BLaER1 treated with 17β-estradiol and CSF1 and Interleukin-3, amounts not matched to agents 10 nM and 100 nM (cell line): Measurements from ENCODE around the gene TMEM126B.
A peak's percentile ranks its signal among the peaks of the same experiment; 100 is the strongest.
"Not testable (repeated sequence)": the region's sequence is repeated elsewhere in the genome, so short reads cannot be mapped to it uniquely, and the experiment has no call there.

Experiments used
- H3K27ac ChIP-seq, 11 experiments: shearing (Covaris generic); formaldehyde crosslinking; 2 replicates each; pipeline ENCODE4 v1.8.1; 2022
- H3K27me3 ChIP-seq, 11 experiments: shearing (Covaris generic); formaldehyde crosslinking; 2 replicates each; pipeline ENCODE4 v1.8.1; 2022
- H3K36me3 ChIP-seq, 11 experiments: shearing (Covaris generic); formaldehyde crosslinking; 2 replicates each; pipeline ENCODE4 v1.8.1; 2022
- H3K4me1 ChIP-seq, 10 experiments: shearing (Covaris generic); formaldehyde crosslinking; 2 replicates each; pipeline ENCODE4 v1.8.1; 2022
- H3K4me2 ChIP-seq, 11 experiments: shearing (Covaris generic); formaldehyde crosslinking; 2 replicates each; pipeline ENCODE4 v1.8.1; 2022
- H3K4me3 ChIP-seq, 10 experiments: shearing (Covaris generic); formaldehyde crosslinking; 2 replicates each; pipeline ENCODE4 v1.8.1; 2022
- H3K9ac ChIP-seq, 11 experiments: shearing (Covaris generic); formaldehyde crosslinking; 2 replicates each; pipeline ENCODE4 v1.8.1; 2022
- H3K9me3 ChIP-seq, 11 experiments: shearing (Covaris generic); formaldehyde crosslinking; replicated peaks in 1 of 11; 2 replicates each; pipeline ENCODE4 v1.8.1; 2022
- H4K20me1 ChIP-seq, 11 experiments: shearing (Covaris generic); formaldehyde crosslinking; 2 replicates each; pipeline ENCODE4 v1.8.1; 2022
- Cebpa-rat ChIP-seq, 11 experiments: shearing (Covaris generic); IDR thresholded peaks; 2 replicates each; pipeline ENCODE4 v1.8.1; 2022

The TMEM126B gene

GRCh38 chr11:85666687-85667086 is 38.3 kb downstream of the TMEM126B start:
- Histone ChIP-seq H3K4me2 (no peak overlapping the region), H3K9ac (no peak overlapping the region), H3K27ac (no peak overlapping the region), H3K4me1 (peaks cover 3 to 16% (median 8%) of the 10 kb centered on the region in 10 experiments; a peak in 16 of 20 replicates), H3K4me3 (no peak overlapping the region), H3K27me3 (no peaks in the 10 kb centered on the region), H3K9me3 (peaks cover 0 to 9% (median 3%) of the 10 kb centered on the region in 11 experiments; a peak in 6 of 22 replicates), H3K36me3 (peaks cover 0 to 18% (median 6%) of the 10 kb centered on the region in 11 experiments; a peak in 8 of 22 replicates), H4K20me1 (peaks cover 23 to 30% (median 24%) of the 10 kb centered on the region in 11 experiments)
- no peak for TF ChIP-seq Cebpa-rat (IDR thresholded peaks at IDR 0.05)

- TF ChIP-seq Cebpa-rat (IDR thresholded peaks at IDR 0.05), result no peak
- Histone ChIP-seq H3K36me3 (peaks cover 0 to 4% (median 0%) of the 10 kb centered on the region in 11 experiments; a peak in 6 of 22 replicates), H3K4me2 (no peak overlapping the region), H3K9ac (no peak overlapping the region), H3K4me1 (peaks cover 0 to 9% (median 7%) of the 10 kb centered on the region in 10 experiments; a peak in 13 of 20 replicates), H3K4me3 (no peak overlapping the region), H4K20me1 (peaks cover 8 to 15% (median 9%) of the 10 kb centered on the region in 11 experiments), H3K27ac (no peak overlapping the region), H3K27me3 (no peaks in the 10 kb centered on the region), H3K9me3 (peaks cover 0 to 21% (median 10%) of the 10 kb centered on the region in 11 experiments; a peak in 8 of 22 replicates)
Measured at GRCh38 chr11:85668157-85668556, 39.8 kb downstream of the TMEM126B start.

GRCh38 chr11:85670949-85671663 is 42.7 kb downstream of the TMEM126B start:
- H3K27me3 ChIP-seq, H3K36me3 ChIP-seq, H3K4me3 ChIP-seq, H3K9ac ChIP-seq, H3K4me2 ChIP-seq, H3K4me1 ChIP-seq, H4K20me1 ChIP-seq, H3K27ac ChIP-seq: not testable (repeated sequence)
- peaks cover 0 to 28% (median 23%) of the 10 kb centered on the region in 11 experiments; a peak in 15 of 22 replicates for H3K9me3 ChIP-seq

GRCh38 chr11:85672105-85672902 is 43.9 kb downstream of the TMEM126B start:
- Histone ChIP-seq H3K4me3 (no peak overlapping the region), H3K36me3 (no peaks in the 10 kb centered on the region), H3K4me1 (no peaks in the 10 kb centered on the region), H3K9ac (no peak overlapping the region), H3K9me3 (peaks cover 0 to 28% (median 23%) of the 10 kb centered on the region in 11 experiments; a peak in 15 of 22 replicates), H3K27ac (no peak overlapping the region), H4K20me1 (no peaks in the 10 kb centered on the region), H3K4me2 (no peak overlapping the region), H3K27me3 (no peaks in the 10 kb centered on the region)
- no peak for TF ChIP-seq Cebpa-rat (IDR thresholded peaks at IDR 0.05)

GRCh38 chr11:85673393-85673792 is 45.0 kb downstream of the TMEM126B start:
- H4K20me1 ChIP-seq, result no peaks in the 10 kb centered on the region
- TF ChIP-seq Cebpa-rat (IDR thresholded peaks at IDR 0.05), result no peak

GRCh38 chr11:85679576-85679975 is 51.2 kb downstream of the TMEM126B start:
- Histone ChIP-seq H3K4me3 (no peak overlapping the region), H4K20me1 (no peaks in the 10 kb centered on the region), H3K9ac (no peak overlapping the region), H3K27me3 (peaks cover 15 to 23% (median 20%) of the 10 kb centered on the region in 11 experiments), H3K4me2 (no peak overlapping the region), H3K4me1 (no peaks in the 10 kb centered on the region), H3K27ac (no peak overlapping the region), H3K36me3 (no peaks in the 10 kb centered on the region), H3K9me3 (peaks cover 8 to 16% (median 11%) of the 10 kb centered on the region in 11 experiments)
- TF ChIP-seq Cebpa-rat (IDR thresholded peaks at IDR 0.05), result no peak

More at GRCh38 chr11:85673393-85673792, 45.0 kb downstream of the TMEM126B start:
- H3K9ac ChIP-seq, result no peak overlapping the region
- peaks cover 0 to 28% (median 23%) of the 10 kb centered on the region in 11 experiments; a peak in 15 of 22 replicates for H3K9me3 ChIP-seq
- H3K4me2 ChIP-seq, result no peak overlapping the region
- no peak overlapping the region for H3K4me3 ChIP-seq
- H3K27ac ChIP-seq, result no peak overlapping the region
- no peaks in the 10 kb centered on the region for H3K4me1 ChIP-seq
- no peaks in the 10 kb centered on the region for H3K27me3 ChIP-seq
- H3K36me3 ChIP-seq, result no peaks in the 10 kb centered on the region

GRCh38 chr11:85680897-85681296 is 52.5 kb downstream of the TMEM126B start:
- 0 out of 22 replicates have a peak overlapping the region, but pooled peaks of 1 of the 11 experiments have one; percentile 16 for H3K4me2 ChIP-seq
- TF ChIP-seq Cebpa-rat (IDR thresholded peaks at IDR 0.05), result no peak

GRCh38 chr11:85682330-85683305 is 54.2 kb downstream of the TMEM126B start:
- no peak for TF ChIP-seq Cebpa-rat (IDR thresholded peaks at IDR 0.05)
- Histone ChIP-seq H3K9me3 (peaks cover 8 to 13% (median 9%) of the 10 kb centered on the region in 11 experiments), H3K9ac (no peak overlapping the region), H3K27me3 (peaks cover 15 to 23% (median 20%) of the 10 kb centered on the region in 11 experiments), H3K4me3 (no peak overlapping the region), H3K36me3 (no peaks in the 10 kb centered on the region), H3K4me1 (peaks cover 0 to 10% (median 5%) of the 10 kb centered on the region in 10 experiments; a peak in 4 of 20 replicates), H3K4me2 (no peak overlapping the region), H4K20me1 (0 out of 22 replicates have a peak, but pooled peaks cover 0 to 3% (median 0%) of the 10 kb centered on the region in 11 experiments), H3K27ac (no peak overlapping the region)

More at GRCh38 chr11:85680897-85681296, 52.5 kb downstream of the TMEM126B start:
- H3K4me3 ChIP-seq, result no peak overlapping the region
- peaks cover 8 to 13% (median 9%) of the 10 kb centered on the region in 11 experiments for H3K9me3 ChIP-seq
- peaks cover 15 to 23% (median 20%) of the 10 kb centered on the region in 11 experiments for H3K27me3 ChIP-seq
- H3K9ac ChIP-seq, result no peak overlapping the region
- H3K36me3 ChIP-seq, result no peaks in the 10 kb centered on the region
- H3K27ac ChIP-seq, result no peak overlapping the region
- H4K20me1 ChIP-seq, result 0 out of 22 replicates have a peak, but pooled peaks cover 0 to 3% (median 0%) of the 10 kb centered on the region in 11 experiments
- H3K4me1 ChIP-seq, result peaks cover 0 to 6% (median 4%) of the 10 kb centered on the region in 10 experiments; a peak in 4 of 20 replicates
